ENCODE results near the gene KCND3. TPM values are rescaled to one million over a fixed set of nuclear protein-coding genes. Genes with fewer than 3 reads are reported as not detected.
"Not testable (repeated sequence)": the region's sequence is repeated elsewhere in the genome, so short reads cannot be mapped to it uniquely, and the experiment has no call there.

The KCND3 gene
- total RNA-seq, 4 donors from 2014 or later = 6.9 to 11.7 (median 9.5) TPM

DNA sequence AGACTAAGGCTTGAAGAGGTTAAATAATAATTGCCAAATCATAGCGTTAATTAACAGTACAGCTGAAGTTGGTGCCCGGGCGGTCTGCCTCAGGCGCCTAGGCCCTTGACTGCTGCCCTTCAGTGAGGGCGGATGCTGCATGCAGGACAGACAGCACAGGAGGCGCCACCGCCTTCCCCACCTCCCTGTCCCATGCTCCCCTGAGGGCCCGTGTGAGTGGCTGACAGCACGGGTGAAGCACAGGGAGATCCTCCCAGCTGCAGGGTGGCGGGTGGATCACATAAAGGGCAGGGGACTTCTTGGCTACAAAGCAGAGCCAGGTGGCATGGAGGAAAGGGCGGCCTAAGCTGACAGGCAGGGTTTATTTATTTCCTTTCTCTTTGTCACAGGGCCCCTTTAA, 184.7 kb downstream of the KCND3 start:
- no peak for ATAC-seq (ENCODE audit: low FRiP score)
- DNase-seq (ENCODE audit: low spot score) = no peak
- TF ChIP-seq, protein P1, sequence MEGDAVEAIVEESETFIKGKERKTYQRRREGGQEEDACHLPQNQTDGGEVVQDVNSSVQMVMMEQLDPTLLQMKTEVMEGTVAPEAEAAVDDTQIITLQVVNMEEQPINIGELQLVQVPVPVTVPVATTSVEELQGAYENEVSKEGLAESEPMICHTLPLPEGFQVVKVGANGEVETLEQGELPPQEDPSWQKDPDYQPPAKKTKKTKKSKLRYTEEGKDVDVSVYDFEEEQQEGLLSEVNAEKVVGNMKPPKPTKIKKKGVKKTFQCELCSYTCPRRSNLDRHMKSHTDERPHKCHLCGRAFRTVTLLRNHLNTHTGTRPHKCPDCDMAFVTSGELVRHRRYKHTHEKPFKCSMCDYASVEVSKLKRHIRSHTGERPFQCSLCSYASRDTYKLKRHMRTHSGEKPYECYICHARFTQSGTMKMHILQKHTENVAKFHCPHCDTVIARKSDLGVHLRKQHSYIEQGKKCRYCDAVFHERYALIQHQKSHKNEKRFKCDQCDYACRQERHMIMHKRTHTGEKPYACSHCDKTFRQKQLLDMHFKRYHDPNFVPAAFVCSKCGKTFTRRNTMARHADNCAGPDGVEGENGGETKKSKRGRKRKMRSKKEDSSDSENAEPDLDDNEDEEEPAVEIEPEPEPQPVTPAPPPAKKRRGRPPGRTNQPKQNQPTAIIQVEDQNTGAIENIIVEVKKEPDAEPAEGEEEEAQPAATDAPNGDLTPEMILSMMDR (IDR thresholded peaks at IDR 0.05) = no peak

DNA sequence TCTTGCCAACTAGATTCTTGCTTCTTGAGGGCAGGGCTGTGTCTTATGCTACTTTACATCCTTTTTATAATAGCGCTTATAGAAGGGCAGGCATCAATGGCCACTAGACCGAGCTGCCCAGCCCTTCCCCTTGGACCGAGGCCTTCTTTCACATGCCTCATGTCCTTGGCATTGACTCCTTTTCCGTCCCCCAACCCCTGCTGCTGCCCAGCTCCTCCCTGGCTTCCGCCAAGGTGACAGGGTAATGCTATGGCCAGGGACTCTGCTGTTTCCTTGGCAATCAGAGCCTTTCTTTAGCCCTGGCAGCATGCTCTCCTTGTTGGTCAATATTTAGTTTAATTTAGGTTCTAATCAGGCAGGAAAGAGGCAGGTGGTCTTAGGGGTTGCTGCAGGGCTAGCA, 185.5 kb downstream of the KCND3 start:
- ATAC-seq (ENCODE audit: low FRiP score) = no peak
- DNase-seq (ENCODE audit: low spot score) = no peak
- TF ChIP-seq, protein P1 (IDR thresholded peaks at IDR 0.05) = no peak

- no peak for ATAC-seq (ENCODE audit: low FRiP score)
- TF ChIP-seq, protein P1 (IDR thresholded peaks at IDR 0.05) = no peak
- DNase-seq (ENCODE audit: low spot score) = no peak
These were observed 186.5 kb downstream of the KCND3 start for GRCh38 chr1:111802984-111803383.

DNA sequence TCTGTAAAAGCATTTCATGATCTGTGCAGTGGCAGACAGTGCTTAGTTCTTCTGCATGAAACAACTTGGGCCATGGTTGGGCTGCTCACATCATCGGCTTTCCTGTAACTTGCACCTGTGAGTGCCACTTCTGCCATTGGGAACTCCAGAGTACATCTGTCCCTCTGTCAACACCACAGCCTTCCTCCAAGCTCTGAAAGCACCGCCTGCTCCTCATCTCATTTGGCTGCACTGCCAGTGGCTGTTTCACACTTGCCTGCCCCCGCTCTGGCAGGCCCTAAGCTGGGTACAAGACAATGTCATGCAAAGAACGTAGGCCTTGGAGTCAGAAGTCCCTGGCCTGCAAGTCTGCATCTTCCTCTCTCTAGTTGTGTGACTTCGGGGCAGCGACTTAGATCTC, 187.4 kb downstream of the KCND3 start:
- no peak for ATAC-seq (ENCODE audit: low FRiP score)
- no peak for DNase-seq (ENCODE audit: low spot score)
- TF ChIP-seq, protein P1 (IDR thresholded peaks at IDR 0.05) = no peak

DNA sequence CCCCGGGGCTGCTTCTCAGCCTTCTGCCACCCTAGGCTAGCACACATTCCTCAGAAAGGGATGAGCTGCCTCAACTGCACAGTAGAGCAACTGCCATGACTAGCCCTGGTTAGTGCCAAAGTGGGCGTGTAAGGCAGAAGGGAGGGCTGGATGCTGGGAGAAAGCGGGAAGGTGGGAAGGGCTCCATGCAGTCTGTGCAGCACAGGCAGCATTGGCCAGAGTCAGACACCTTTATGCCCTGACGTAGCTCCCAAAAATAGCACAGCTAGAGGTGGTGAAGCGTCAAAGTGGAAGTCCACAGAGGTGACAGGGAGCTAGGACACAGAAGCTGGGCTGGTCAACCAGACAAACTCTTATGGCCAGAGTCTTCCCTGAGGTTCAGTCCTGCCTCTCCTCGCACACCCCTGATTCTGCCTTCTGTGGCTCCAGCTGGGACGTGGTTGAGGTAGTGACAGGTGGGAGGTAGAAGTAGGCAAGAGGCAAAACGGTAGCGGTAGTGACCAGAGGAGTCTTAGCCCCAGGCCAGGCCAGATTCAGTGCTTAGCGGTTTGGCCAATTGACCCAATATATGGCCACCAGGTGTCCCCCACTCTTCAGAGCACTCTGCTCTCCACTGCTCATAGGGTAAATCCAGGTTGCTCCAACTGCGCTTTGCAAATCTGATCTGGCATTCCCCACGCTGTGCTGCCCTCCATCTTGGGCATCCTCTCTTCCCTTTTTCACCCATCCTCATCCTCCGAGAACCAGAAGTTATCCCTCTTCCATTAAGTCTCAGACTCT, 188.2 kb downstream of the KCND3 start:
- TF ChIP-seq, protein P1 (IDR thresholded peaks at IDR 0.05) = no peak
- no peak for ATAC-seq (ENCODE audit: low FRiP score)
- no peak for DNase-seq (ENCODE audit: low spot score)

DNA sequence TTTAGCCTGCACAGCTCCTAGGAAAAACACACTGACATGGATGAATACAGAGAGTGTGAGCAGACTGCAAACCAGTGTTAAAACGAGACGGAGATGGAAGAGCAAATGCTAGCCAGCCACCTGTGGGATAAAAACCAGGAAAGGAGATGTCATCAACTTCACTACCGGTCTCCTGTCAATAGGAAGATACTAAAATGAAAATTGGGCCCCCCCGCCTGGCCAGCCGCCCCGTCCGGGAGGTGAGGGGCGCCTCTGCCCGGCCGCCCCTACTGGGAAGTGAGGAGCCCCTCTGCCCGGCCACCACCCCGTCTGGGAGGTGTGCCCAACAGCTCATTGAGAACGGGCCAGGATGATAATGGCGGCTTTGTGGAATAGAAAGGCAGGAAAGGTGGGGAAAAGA, 189.7 kb downstream of the KCND3 start:
- not testable (repeated sequence) for DNase-seq (ENCODE audit: low spot score); ATAC-seq (ENCODE audit: low FRiP score)

GRCh38 chr1:111798580-111798979, 190.9 kb downstream of the KCND3 start:
- TF ChIP-seq, protein P1 (IDR thresholded peaks at IDR 0.05) = no peak
- no peak for ATAC-seq (ENCODE audit: low FRiP score)

More at GRCh38 chr1:111798580-111798979, 190.9 kb downstream of the KCND3 start:
- DNase-seq (ENCODE audit: low spot score) = no peak

Data from omental fat pad (tissue), 4 donors.